ENCODE results near the gene NEURL3. TPM values are rescaled to one million over a fixed set of nuclear protein-coding genes. Genes with fewer than 3 reads are reported as not detected.
A peak's percentile ranks its signal among the peaks of the same experiment; 100 is the strongest.

NEURL3 gene
- total and polyA plus RNA-seq, 2 of the 4 experiments (the other 2 are of a cell fraction) = not detected

DNA sequence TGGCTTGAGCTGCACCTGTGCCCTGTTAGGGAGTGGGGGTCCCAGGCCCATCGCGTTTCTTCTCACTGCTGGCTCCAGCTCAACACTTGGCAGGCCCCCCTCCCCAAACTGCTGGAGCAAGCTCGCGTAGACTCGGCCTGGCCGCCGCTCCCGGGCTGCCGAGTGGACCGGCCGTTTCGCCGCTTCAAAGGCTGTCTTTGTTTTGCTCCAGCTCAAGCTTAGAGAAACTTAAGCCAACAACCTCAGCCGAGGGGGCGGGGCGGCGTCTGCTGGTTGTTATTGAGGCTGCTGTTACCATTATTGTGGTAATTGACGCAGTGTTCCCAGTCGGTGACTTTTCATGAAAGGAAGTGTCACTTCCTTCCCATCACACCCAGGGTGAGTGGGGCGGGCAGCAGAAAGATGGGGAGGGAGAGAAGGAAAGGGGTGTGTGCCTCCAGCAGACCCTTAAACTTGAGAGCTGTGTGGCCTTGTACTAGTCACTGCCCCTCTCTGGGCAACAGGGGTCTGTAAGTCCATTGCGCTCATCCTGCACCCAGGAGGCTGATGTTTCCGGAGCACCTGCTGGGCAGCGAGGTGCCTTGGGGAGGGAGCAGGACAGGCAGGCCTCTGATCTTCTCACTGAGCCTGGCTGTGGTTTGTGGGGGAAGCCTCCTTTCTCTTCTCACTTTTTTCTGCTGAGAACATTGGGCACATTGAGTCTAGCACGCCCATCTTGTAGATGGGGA lies 33.5 kb upstream of the NEURL3 start:
- H2BK15ac ChIP-seq (ENCODE audit: low read depth, low read length) = no peak overlapping the region
- POLR2A ChIA-PET (ENCODE audit: unreplicated experiment) = no interaction called here
- no peak overlapping the region for H3K9ac ChIP-seq (ENCODE audit: low read depth, low read length)
- peak overlapping the region; percentile 45 for H2AK9ac ChIP-seq (replicated peaks; ENCODE audit: low read depth, low read length, poor library complexity)
- no peak overlapping the region for H4K5ac ChIP-seq (ENCODE audit: low read depth, low read length)
- no peaks in the 10 kb centered on the region for H3K27me3 ChIP-seq (ENCODE audit: control insufficient read depth, insufficient read depth, low read length)
- H3K18ac ChIP-seq (ENCODE audit: low read depth, low read length) = no peak overlapping the region
- H3K9me1 ChIP-seq (ENCODE audit: insufficient read depth, low read length) = peaks cover 8% of the 10 kb centered on the region
- peaks cover 10 to 45% of the 10 kb centered on the region in 2 experiments for H3K79me1 ChIP-seq (ENCODE audit: low read depth in 1 of 2, low read length in 2 of 2)
- ATAC-seq (ENCODE audit: low read depth) (no peak), DNase-seq (no peak)
- H2BK20ac ChIP-seq (ENCODE audit: low read depth, low read length) = no peak overlapping the region
- in situ Hi-C loops (cut with MboI; ENCODE audit: low sequenced_read_pairs) (no loop called here), dilution Hi-C loops (cut with HindIII; ENCODE audit: low sequenced_read_pairs, unreplicated experiment) (no loop called here), intact Hi-C loops (cut with micrococcal nuclease) (no loop called here)
- peaks cover 2% of the 10 kb centered on the region; the same call in 1 of the 2 replicates for H3K36me3 ChIP-seq (ENCODE audit: control insufficient read depth, insufficient read depth, low read length)
- H3K4ac ChIP-seq (ENCODE audit: low read depth, low read length) = peak overlapping the region; percentile 29; the same call in 1 of the 2 replicates
- 0 out of 2 replicates have a peak overlapping the region, but pooled peaks have one; percentile 72 for H2AK5ac ChIP-seq (ENCODE audit: low read depth, low read length)
- no peak overlapping the region for H3K23ac ChIP-seq (ENCODE audit: low read depth, low read length)
- TF ChIP-seq NFE2L2 (IDR thresholded peaks at IDR 0.05; ENCODE audit: low read depth, low read length) = no peak
- TF ChIP-seq MXI1 (IDR thresholded peaks at IDR 0.05; ENCODE audit: borderline replicate concordance, low read depth, low read length) = no peak
- TF ChIP-seq RAD21 (IDR thresholded peaks at IDR 0.05; ENCODE audit: low read length) = no peak
- TF ChIP-seq SMC3 (IDR thresholded peaks at IDR 0.05; ENCODE audit: low read depth, low read length) = no peak
- no peak for TF ChIP-seq MAZ (IDR thresholded peaks at IDR 0.05; ENCODE audit: borderline replicate concordance, low read depth, low read length)
- 0 out of 2 replicates have a peak, but pooled peaks have one; percentile 15 for TF ChIP-seq POLR2A (IDR thresholded peaks at IDR 0.05; ENCODE audit: low read depth, low read length)
- TF ChIP-seq CHD1 (IDR thresholded peaks at IDR 0.05; ENCODE audit: low read depth, low read length) = no peak
- TF ChIP-seq ELK1 (IDR thresholded peaks at IDR 0.05; ENCODE audit: borderline replicate concordance, low read depth, low read length) = no peak
- H3K9me3 ChIP-seq (ENCODE audit: control insufficient read depth, insufficient read depth, low read length) = no peaks in the 10 kb centered on the region
- CTCF ChIA-PET = no interaction called here
- no peak overlapping the region for H4K91ac ChIP-seq (ENCODE audit: insufficient read depth, low read depth, low read length)
- H3K27ac ChIP-seq (ENCODE audit: insufficient read depth, low read length) = no peak overlapping the region
- H4K20me1 ChIP-seq (ENCODE audit: insufficient read depth, low read length) = peaks cover 38% of the 10 kb centered on the region
- no TSS peak for BruUV-seq (replicated peaks)
- H3K4me3 ChIP-seq (ENCODE audit: insufficient read depth, low read depth, low read length) = peak overlapping the region; percentile 12; the same call in 1 of the 2 replicates
- H4K8ac ChIP-seq (ENCODE audit: low read depth in 2 of 2, low read length in 2 of 2) = no peak overlapping the region
- H2BK5ac ChIP-seq (ENCODE audit: low read depth, low read length, poor library complexity, severe bottlenecking) = no peak overlapping the region
- H2BK120ac ChIP-seq (ENCODE audit: low read depth, low read length) = no peak overlapping the region
- peaks cover 30% of the 10 kb centered on the region for H3K4me1 ChIP-seq (ENCODE audit: control insufficient read depth, insufficient read depth, low read length)
- H3K14ac ChIP-seq (replicated peaks; ENCODE audit: low read depth, low read length) = no peak overlapping the region
- H2AFZ ChIP-seq (replicated peaks; ENCODE audit: low read length, poor library complexity) = peak overlapping the region; percentile 72
- peak overlapping the region; percentile 88 for H3K4me2 ChIP-seq (ENCODE audit: low read depth, low read length)
- WGBS, 2 experiments (ENCODE audit: extremely low coverage in 2 of 2, insufficient read length in 1 of 2) = no CpG with 5 or more reads among the region's 24 CpGs
- H3K56ac ChIP-seq (ENCODE audit: extremely low read depth, insufficient read depth, low read length) = no peak overlapping the region
